ENCODE data around the gene CHST11. TPM values are rescaled to one million over a fixed set of nuclear protein-coding genes. Genes with fewer than 3 reads are reported as not detected.

The CHST11 gene
- total RNA-seq, 1 experiment from 2014 or later, result 6.7 TPM

DNA sequence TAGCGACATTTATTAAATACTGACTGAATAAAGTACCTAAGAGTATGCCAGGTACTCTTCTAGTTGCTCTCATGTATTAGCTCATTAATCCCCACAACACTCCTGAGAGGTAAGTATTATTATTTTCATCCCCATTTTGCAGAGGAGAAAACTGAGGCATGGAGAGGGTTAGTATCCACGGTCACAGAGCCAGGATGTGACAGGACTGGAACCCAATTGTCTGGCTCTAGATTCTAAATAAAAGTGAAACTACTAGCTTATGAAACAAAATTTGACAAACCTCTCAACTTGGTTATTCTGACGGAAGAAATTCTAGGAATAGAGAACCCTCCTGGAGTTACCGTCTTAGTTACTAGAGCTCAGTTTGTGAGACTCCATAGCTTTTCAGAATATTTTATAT lies 112.2 kb downstream of the CHST11 start:
- WGBS (ENCODE audit: extremely low coverage, insufficient read length, low lambda C conversion rate), result no CpG with 5 or more reads among the region's 4 CpGs
- Histone ChIP-seq H3K18ac (ENCODE audit: insufficient read length, low read depth, low read length) (no peak overlapping the region), H2BK12ac (ENCODE audit: insufficient read length, low read depth, low read length) (no peak overlapping the region)

More for the DNA sequence above, 112.2 kb downstream of the CHST11 start:
- H3K23ac ChIP-seq (ENCODE audit: insufficient read length, low read depth, low read length), result no peak overlapping the region
- no peak overlapping the region for H2AFZ ChIP-seq (ENCODE audit: low read length)
- no peaks in the 10 kb centered on the region for H3K4me1 ChIP-seq (ENCODE audit: insufficient read depth, low read length)
- no peaks in the 10 kb centered on the region for H3K79me2 ChIP-seq (ENCODE audit: insufficient read depth, low read length)
- no peak overlapping the region for H3K27ac ChIP-seq (ENCODE audit: insufficient read length, low read depth, low read length)
- no peak overlapping the region for H3K14ac ChIP-seq (ENCODE audit: insufficient read depth, low read length)
- H3K4me2 ChIP-seq (ENCODE audit: insufficient read depth, insufficient read length, low read length), result no peak overlapping the region
- H2BK20ac ChIP-seq (ENCODE audit: low read depth, low read length, poor library complexity, severe bottlenecking), result no peak overlapping the region
- no peak overlapping the region for H3K9ac ChIP-seq (ENCODE audit: extremely low read depth, insufficient read length, low read length)
- Mint-ChIP-seq H3K9me3 (peaks cover 4% of the 10 kb centered on the region in 2 experiments; a peak in 3 of 5 replicates), H3K27me3 (ENCODE audit: low read depth) (0 out of 2 replicates have a peak, but pooled peaks cover 2% of the 10 kb centered on the region), H3K4me3 (no peak overlapping the region), H3K4me1 (peaks cover 0 to 5% of the 10 kb centered on the region in 2 experiments; a peak in 2 of 4 replicates), H3K36me3 (ENCODE audit: insufficient read depth in 1 of 3, low read depth in 3 of 3) (peaks cover 4 to 8% (median 6%) of the 10 kb centered on the region in 3 experiments; a peak in 6 of 7 replicates), H3K27ac (no peak overlapping the region)
- no peak overlapping the region for H2BK120ac ChIP-seq (ENCODE audit: low read depth, low read length, poor library complexity, severe bottlenecking)
- H2AK5ac ChIP-seq (ENCODE audit: insufficient read length, low read length), result no peak overlapping the region
- H4K91ac ChIP-seq (ENCODE audit: insufficient read length, low read depth, low read length), result no peak overlapping the region
- H3K27me3 ChIP-seq (ENCODE audit: insufficient read depth, low read length), result no peaks in the 10 kb centered on the region
- no peaks in the 10 kb centered on the region for H3K79me1 ChIP-seq (ENCODE audit: insufficient read depth, low read depth, low read length, poor library complexity, severe bottlenecking)
- H4K8ac ChIP-seq (replicated peaks; ENCODE audit: insufficient read length, low read depth, low read length), result no peak overlapping the region
- no peaks in the 10 kb centered on the region for H4K20me1 ChIP-seq (ENCODE audit: control insufficient read depth, insufficient read depth, insufficient read length)
- no peak overlapping the region for H2BK5ac ChIP-seq (ENCODE audit: insufficient read length, low read length)
- no peak for DNase-seq
- H2BK15ac ChIP-seq (ENCODE audit: low read depth, low read length), result no peak overlapping the region
- no peaks in the 10 kb centered on the region for H3K23me2 ChIP-seq (ENCODE audit: insufficient read length, low read depth, low read length, poor library complexity, severe bottlenecking)
- no peak overlapping the region for H4K5ac ChIP-seq (ENCODE audit: insufficient read length, low read depth, low read length)
- no peaks in the 10 kb centered on the region for H3K9me3 ChIP-seq (ENCODE audit: control insufficient read depth, low read depth, low read length)
- H3K56ac ChIP-seq (ENCODE audit: insufficient read length, low read depth, low read length), result no peak overlapping the region
- H3K4ac ChIP-seq (ENCODE audit: low read depth, low read length), result no peak overlapping the region
- H3T11ph ChIP-seq (ENCODE audit: low read length), result no peak overlapping the region
- TF ChIP-seq, protein P1, sequence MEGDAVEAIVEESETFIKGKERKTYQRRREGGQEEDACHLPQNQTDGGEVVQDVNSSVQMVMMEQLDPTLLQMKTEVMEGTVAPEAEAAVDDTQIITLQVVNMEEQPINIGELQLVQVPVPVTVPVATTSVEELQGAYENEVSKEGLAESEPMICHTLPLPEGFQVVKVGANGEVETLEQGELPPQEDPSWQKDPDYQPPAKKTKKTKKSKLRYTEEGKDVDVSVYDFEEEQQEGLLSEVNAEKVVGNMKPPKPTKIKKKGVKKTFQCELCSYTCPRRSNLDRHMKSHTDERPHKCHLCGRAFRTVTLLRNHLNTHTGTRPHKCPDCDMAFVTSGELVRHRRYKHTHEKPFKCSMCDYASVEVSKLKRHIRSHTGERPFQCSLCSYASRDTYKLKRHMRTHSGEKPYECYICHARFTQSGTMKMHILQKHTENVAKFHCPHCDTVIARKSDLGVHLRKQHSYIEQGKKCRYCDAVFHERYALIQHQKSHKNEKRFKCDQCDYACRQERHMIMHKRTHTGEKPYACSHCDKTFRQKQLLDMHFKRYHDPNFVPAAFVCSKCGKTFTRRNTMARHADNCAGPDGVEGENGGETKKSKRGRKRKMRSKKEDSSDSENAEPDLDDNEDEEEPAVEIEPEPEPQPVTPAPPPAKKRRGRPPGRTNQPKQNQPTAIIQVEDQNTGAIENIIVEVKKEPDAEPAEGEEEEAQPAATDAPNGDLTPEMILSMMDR (conservative IDR thresholded peaks at IDR 0.05), result no peak
